IPS-15b (cell line): Measurements from ENCODE around the gene SPG7.

Experiments used
- H3K27me3 ChIP-seq: one replicate; pipeline ENCODE4 v1.6.1; 2013; ENCODE audit warnings: low read length; ENCODE audit not compliant: control insufficient read depth, insufficient read depth
- H3K36me3 ChIP-seq: one replicate; pipeline ENCODE4 v1.6.1; 2013; ENCODE audit warnings: low read length; ENCODE audit not compliant: control insufficient read depth, insufficient read depth
- H3K4me1 ChIP-seq: one replicate; pipeline ENCODE4 v1.6.1; 2013; ENCODE audit warnings: mild to moderate bottlenecking, low read length; ENCODE audit not compliant: control insufficient read depth, insufficient read depth
- H3K4me3 ChIP-seq: one replicate; pipeline ENCODE4 v1.5.1; 2013; ENCODE audit warnings: low read depth, low read length
- H3K9ac ChIP-seq: one replicate; pipeline ENCODE4 v1.6.1; 2013; ENCODE audit warnings: low read depth, mild to moderate bottlenecking, low read length
- H3K9me3 ChIP-seq: one replicate; pipeline ENCODE4 v1.6.1; 2013; ENCODE audit warnings: mild to moderate bottlenecking, low read length; ENCODE audit not compliant: control insufficient read depth, insufficient read depth

The SPG7 gene

GRCh38 chr16:89489898-89490438, 18.2 kb upstream of the SPG7 start:
- Histone ChIP-seq H3K4me3 (peak overlapping the region; percentile 37), H3K9me3 (no peaks in the 10 kb centered on the region), H3K36me3 (no peaks in the 10 kb centered on the region), H3K4me1 (peaks cover 19% of the 10 kb centered on the region), H3K9ac (no peak overlapping the region), H3K27me3 (no peaks in the 10 kb centered on the region)

DNA sequence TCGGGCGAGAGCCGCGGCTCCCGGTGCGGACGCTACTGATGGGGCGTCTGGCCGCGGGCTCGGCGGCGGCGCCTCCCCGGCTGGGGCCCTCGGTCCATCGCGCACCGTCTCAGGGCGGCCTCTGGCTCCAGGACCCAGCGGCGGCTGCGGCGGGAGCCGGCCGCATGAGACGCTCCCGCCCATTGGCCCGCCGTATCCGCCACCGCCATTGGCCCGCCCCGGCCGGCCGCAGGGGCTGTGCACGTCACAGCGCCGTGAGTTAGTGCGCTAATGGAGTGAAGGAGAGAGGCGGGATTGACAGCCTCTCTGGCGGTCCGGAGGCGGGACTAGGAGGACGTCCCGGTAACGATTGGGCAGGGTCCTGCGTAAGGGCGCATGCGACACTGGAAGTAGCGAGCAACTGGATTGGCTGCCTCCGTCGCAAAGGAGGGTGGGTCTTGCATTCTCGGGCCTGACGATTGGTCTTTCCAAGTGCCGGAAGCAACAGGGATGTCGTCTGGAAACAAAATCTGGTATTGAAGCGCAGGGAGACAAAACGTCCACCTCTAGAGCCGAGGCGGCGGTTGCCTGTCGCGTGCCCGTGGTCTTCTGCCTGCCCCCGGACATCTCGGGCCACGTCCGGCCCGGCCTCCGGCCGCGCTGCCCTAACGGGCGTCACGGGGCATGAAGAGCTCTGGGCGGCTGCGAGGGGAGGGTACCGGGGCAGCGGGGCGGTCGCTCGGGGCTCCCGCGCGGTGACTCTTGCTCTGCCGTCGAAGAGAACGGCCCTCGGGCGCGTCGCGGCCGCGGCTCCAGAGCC, 17.6 kb upstream of the SPG7 start, which contains the start of gene ANKRD11:
ANKRD11 (minus strand) TSS at position 123 of the 799 bp plus-strand sequence. CDS start 173,542 bp downstream, outside the sequence.
- H3K4me1 ChIP-seq = peaks cover 15% of the 10 kb centered on the region
- H3K36me3 ChIP-seq = no peaks in the 10 kb centered on the region
- H3K9ac ChIP-seq = peak within 1 kb of the TSS; percentile 66
- no peaks in the 10 kb centered on the region for H3K9me3 ChIP-seq
- peak within 1 kb of the TSS; percentile 86 for H3K4me3 ChIP-seq
- no peaks in the 10 kb centered on the region for H3K27me3 ChIP-seq

- Histone ChIP-seq H3K4me3 (peak overlapping the region; percentile 86), H3K9ac (peak overlapping the region; percentile 66), H3K9me3 (no peaks in the 10 kb centered on the region), H3K27me3 (no peaks in the 10 kb centered on the region), H3K36me3 (no peaks in the 10 kb centered on the region), H3K4me1 (peaks cover 8% of the 10 kb centered on the region)
These were observed 16.8 kb upstream of the SPG7 start for GRCh38 chr16:89491238-89491869.

GRCh38 chr16:89491974-89492687, 16.1 kb upstream of the SPG7 start:
- Histone ChIP-seq H3K9ac (no peak overlapping the region), H3K9me3 (no peaks in the 10 kb centered on the region), H3K4me3 (peak overlapping the region; percentile 86)

GRCh38 chr16:89493776-89494175, 14.4 kb upstream of the SPG7 start:
- no peaks in the 10 kb centered on the region for H3K4me1 ChIP-seq
- no peak overlapping the region for H3K9ac ChIP-seq
- H3K36me3 ChIP-seq = no peaks in the 10 kb centered on the region

More at GRCh38 chr16:89491974-89492687, 16.1 kb upstream of the SPG7 start:
- H3K27me3 ChIP-seq = no peaks in the 10 kb centered on the region
- H3K4me1 ChIP-seq = peaks cover 5% of the 10 kb centered on the region
- no peaks in the 10 kb centered on the region for H3K36me3 ChIP-seq

DNA sequence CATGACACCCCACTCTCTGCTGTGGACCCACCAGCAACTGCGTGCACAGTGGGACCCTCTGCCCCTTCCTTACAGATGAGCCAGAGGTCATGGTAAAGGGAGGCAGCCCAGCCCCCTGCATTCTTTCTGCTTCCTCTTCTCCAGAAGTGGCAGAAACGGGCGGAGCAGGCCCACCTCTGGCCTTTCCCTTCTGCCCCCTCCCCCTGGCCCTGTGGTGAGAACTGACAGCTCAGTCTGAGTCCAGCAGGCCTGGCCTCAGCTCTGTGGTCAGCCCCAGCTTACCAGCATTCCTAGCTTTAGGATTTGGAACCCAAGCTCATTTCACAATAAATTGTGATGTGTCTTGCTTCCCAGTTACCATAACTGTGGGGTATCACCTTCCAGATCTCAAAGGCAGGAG, 13.1 kb upstream of the SPG7 start:
- Histone ChIP-seq H3K4me3 (no peak overlapping the region), H3K27me3 (no peaks in the 10 kb centered on the region), H3K9me3 (no peaks in the 10 kb centered on the region), H3K9ac (no peak overlapping the region), H3K4me1 (no peaks in the 10 kb centered on the region), H3K36me3 (no peaks in the 10 kb centered on the region)

More at GRCh38 chr16:89493776-89494175, 14.4 kb upstream of the SPG7 start:
- Histone ChIP-seq H3K9me3 (no peaks in the 10 kb centered on the region), H3K4me3 (no peak overlapping the region), H3K27me3 (no peaks in the 10 kb centered on the region)

GRCh38 chr16:89498839-89499238, 9.4 kb upstream of the SPG7 start:
- H3K9me3 ChIP-seq = no peaks in the 10 kb centered on the region
- no peak overlapping the region for H3K9ac ChIP-seq
- no peaks in the 10 kb centered on the region for H3K36me3 ChIP-seq
- no peaks in the 10 kb centered on the region for H3K27me3 ChIP-seq
- H3K4me3 ChIP-seq = no peak overlapping the region
- no peaks in the 10 kb centered on the region for H3K4me1 ChIP-seq

GRCh38 chr16:89499767-89500166, 8.4 kb upstream of the SPG7 start:
- Histone ChIP-seq H3K36me3 (no peaks in the 10 kb centered on the region), H3K27me3 (no peaks in the 10 kb centered on the region), H3K4me1 (no peaks in the 10 kb centered on the region), H3K4me3 (no peak overlapping the region), H3K9ac (no peak overlapping the region), H3K9me3 (no peaks in the 10 kb centered on the region)

- Histone ChIP-seq H3K27me3 (peaks cover 8% of the 10 kb centered on the region), H3K9me3 (no peaks in the 10 kb centered on the region), H3K36me3 (no peaks in the 10 kb centered on the region), H3K9ac (no peak overlapping the region), H3K4me1 (peaks cover 2% of the 10 kb centered on the region), H3K4me3 (no peak overlapping the region)
These were observed 5.9 kb upstream of the SPG7 start for GRCh38 chr16:89502081-89502843.

- Histone ChIP-seq H3K27me3 (peaks cover 9% of the 10 kb centered on the region), H3K4me1 (peaks cover 2% of the 10 kb centered on the region), H3K36me3 (no peaks in the 10 kb centered on the region), H3K4me3 (no peak overlapping the region), H3K9ac (no peak overlapping the region), H3K9me3 (no peaks in the 10 kb centered on the region)
These were observed 4.1 kb upstream of the SPG7 start for GRCh38 chr16:89504091-89504490.
